Activated T-cell treated with anti-CD3 and anti-CD28 coated beads for 1 hour (primary cell): ENCODE measurements around the gene BRD2.

Source experiments
- DNase-seq: peaks from one replicate; pipeline ENCODE4 v3.0.0-alpha.2; 2020; ENCODE audit warnings: low read depth

BRD2 gene

DNA sequence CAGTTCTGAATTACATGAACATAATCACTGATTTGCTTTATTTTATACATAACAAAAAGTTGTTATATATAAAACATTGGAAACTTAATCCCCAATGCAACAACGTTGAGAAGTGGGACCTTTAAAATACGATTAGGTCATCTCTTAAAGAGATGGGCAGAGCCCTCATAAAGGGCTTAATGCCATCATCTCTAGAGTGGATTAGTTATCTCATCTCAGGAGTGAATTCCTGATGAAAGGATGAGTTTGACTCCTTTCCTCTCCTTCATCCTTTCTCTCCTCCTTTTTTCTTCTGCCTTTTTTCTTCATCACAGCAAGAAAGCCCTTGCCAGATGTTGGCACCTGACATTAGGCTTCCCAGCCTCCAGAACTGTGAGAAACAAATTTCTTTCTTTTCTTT, 27.1 kb downstream of the BRD2 start:
- no peak for DNase-seq

DNA sequence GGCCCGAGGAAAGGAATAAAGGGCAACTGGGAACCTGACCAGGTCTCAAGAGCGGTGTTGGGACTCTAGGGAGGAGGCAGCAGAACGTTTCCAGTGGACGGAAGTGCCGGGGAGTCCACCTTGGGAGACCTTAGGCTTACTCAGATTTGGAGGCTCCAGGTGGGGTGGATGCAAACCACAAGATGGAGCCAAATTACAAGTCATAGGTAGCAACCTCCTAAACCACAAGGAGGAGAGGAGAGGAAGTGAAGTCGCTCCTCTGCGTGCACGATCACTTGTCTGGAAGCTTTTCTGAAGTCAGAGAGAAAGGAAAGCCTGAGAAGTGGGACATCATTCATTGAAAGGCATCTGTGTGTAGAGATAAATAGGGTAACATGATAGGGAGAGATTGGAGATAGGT, 31.7 kb downstream of the BRD2 start:
- no peak for DNase-seq

GRCh38 chr6:33001685-33002084, 33.3 kb downstream of the BRD2 start:
- no peak for DNase-seq

DNA sequence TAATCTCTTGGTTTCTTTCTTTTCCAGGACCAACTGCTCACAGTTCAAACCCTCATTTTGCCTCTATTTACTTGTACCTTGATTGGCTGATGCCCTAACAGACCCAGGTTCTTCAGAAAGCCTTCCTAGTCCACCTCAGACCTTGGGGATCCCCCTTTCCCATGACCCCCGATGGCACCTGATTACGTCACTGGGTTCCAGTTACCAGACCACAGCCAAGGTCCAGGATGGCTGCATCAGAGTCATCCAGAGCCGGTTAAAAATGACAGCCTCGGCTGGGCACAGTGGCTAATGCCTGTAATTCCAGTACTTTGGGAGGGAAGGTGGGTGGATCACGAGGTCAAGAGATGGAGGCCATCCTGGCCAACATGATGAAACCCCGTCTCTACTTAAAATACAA, 36.5 kb downstream of the BRD2 start:
- DNase-seq = no peak

- DNase-seq = no peak
These were observed 39.5 kb downstream of the BRD2 start for GRCh38 chr6:33007831-33008400.

GRCh38 chr6:33008944-33009861, 40.8 kb downstream of the BRD2 start, which contains the start of gene HLA-DOA:
Gene HLA-DOA, minus strand, starts transcription at chr6:33009591.
- DNase-seq = peak; percentile 17

GRCh38 chr6:33010356-33010755, 42.0 kb downstream of the BRD2 start:
- no peak for DNase-seq

DNA sequence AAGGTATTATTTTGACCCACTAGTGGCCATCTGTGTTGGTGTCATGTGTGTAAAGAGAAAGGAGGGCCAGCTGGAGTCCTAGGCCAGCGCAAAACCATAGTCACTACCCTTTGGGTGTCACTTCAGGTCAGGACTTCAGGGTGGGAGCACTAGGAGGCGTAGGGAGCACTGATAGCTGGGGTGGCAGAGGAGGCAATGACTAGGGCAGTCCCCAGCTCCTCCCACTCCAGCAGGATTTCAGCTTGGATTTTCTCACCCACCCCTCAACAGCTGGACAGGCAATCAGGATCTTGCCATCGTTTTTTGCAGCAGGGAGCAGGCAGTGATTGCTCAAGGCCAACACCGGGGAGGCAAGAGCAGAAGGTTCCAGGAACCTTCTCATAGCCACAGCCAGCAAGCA, 45.2 kb downstream of the BRD2 start:
- DNase-seq = no peak

DNA sequence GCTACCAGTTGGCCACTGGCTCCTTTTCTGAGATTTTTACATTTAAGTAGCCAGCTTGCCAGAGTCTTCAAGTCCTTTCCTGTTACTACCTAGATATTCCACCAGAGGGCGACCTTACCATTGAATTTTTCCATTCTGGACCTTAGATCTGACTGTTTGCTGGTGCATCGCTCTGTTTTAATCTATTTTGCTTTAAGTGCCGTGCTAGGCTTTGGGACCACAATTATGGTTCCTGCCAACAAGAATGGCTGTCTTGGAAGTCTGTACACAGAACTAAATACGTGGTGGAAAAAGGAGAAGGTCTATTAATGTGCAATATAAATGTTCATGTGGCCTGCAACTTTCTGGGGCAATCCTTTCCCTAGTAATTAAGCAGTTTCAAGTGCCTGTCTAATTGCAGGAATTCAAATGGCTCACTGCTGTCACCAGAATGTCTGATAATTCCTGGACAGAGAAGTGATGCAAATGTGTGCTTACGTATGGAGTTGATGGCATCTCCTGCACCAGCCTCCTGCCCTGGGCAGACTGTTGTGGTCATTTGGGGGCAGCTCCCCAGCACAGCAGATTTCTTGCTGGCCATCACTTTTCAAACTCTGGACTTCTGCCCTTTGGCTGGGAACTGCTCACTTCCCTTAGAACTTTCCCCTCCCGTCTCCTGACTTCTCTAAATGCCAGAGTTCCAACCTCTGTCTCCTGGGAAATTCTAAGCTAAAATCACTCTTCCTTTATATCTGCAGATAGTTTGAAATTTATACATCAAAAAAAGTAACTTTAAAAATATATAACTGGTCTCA, 46.6 kb downstream of the BRD2 start:
- peak; percentile 18 for DNase-seq

DNA sequence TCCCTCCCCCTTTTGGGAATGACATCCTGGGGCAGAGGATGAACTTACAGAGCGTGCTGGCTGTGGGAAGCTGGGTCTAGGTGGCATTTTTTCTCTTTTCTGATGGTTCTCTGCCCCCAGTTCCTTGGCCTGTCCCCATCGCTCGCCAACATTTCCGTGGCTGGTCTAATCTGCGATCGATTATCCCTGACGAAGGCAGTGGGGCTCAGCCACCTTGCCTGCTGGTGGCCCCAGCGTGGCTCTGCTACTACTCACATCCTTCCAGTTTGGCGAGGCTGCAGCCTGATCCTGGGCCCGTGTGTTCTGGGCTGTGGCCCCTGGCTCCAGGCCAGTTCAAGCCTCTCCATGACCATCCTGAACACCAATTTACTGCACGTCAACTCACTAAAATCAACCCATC, 47.4 kb downstream of the BRD2 start:
- no peak for DNase-seq

GRCh38 chr6:33017018-33017417, 48.6 kb downstream of the BRD2 start:
- DNase-seq = no peak

DNA sequence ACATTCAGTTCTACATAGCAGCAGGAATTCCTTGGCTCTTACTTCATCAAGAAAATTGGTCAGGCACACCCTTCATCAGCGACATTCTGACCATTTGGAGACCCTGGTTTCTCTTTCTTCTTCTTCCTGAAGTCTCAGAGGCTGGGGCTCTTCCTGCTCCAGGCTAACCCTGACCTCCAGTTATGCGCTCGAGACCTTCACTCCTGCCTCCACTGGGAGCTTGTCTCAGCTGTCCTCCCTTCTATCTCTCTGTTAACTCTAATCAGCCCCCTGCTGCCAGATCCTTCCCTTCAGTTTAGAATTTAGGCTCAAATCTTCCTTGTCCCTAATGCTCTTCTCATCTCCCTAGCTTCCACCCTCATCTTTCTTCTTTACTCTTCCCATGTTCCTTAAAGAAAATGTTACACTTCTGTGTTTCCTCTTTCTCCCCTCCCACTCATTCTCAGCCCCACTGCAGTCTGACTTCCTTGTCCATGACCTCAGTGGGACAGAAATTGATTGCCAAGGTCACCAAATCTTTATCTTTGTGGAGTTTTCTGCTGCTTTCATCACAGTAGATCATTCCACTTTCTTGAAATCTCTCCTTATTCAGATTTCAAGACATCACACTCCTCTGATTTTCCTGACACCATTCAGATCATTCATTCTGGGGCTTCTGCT, 49.4 kb downstream of the BRD2 start:
- DNase-seq = no peak

DNA sequence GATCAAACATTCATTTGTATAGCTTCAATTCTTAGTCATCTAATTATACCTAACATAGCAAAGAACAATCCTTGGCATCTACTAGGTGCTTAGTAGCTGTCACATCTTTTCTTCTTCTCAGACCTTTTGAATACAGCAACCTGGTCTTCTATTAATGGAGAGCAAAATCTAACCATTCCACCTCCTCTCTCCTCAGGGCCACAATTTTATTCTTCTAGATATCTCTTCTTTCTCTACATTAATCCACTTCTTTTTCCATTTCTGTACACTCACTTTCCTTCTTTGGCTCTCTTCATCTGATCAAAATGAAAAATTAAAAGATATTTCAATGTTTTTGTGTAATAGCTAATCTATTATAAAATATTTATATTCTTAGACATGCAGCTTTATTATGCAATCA, 50.0 kb downstream of the BRD2 start:
- DNase-seq = no peak

- DNase-seq = no peak
These were observed 50.5 kb downstream of the BRD2 start for GRCh38 chr6:33018904-33019303.

GRCh38 chr6:33019372-33019771, 51.0 kb downstream of the BRD2 start:
- DNase-seq = no peak

GRCh38 chr6:33021917-33022316, 53.5 kb downstream of the BRD2 start:
- DNase-seq = no peak

DNA sequence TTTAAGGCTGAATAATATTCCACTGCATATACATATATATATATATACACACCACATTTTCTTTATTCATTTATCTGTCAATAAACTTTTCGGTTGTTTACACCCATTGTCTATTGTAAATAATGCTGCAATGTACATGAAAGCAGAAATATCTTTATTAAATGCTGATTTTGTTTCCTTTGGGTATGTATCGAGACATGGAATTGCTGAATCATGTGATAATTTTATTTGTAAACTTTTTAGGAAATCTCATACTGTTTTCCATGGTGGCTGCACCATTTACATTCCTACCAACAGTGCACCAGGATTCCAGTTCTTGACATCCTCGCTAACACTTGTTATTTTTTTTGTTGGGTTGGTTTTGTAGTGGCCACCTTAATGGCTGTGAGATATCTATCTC, 55.1 kb downstream of the BRD2 start:
- no peak for DNase-seq

DNA sequence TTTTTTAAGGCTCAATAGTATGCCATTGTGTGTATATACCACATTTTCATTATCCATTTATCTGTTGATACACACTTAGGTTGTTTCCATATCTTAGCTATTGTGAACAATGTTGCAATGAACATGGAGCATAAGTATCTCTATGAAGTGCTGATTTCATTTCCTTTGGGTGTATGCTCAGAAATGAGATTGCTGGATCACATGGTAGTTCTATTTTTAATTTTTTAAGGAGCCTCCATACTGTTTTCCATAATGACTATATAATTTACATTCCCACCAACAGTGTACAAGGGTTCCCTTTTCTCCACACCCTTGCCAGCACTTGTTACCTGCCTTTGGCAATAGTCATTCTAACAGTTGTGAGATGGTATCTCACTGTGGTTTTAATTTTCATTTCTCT, 56.1 kb downstream of the BRD2 start:
- no peak for DNase-seq

- DNase-seq = no peak
These were observed 59.9 kb downstream of the BRD2 start for GRCh38 chr6:33028220-33028849.

DNA sequence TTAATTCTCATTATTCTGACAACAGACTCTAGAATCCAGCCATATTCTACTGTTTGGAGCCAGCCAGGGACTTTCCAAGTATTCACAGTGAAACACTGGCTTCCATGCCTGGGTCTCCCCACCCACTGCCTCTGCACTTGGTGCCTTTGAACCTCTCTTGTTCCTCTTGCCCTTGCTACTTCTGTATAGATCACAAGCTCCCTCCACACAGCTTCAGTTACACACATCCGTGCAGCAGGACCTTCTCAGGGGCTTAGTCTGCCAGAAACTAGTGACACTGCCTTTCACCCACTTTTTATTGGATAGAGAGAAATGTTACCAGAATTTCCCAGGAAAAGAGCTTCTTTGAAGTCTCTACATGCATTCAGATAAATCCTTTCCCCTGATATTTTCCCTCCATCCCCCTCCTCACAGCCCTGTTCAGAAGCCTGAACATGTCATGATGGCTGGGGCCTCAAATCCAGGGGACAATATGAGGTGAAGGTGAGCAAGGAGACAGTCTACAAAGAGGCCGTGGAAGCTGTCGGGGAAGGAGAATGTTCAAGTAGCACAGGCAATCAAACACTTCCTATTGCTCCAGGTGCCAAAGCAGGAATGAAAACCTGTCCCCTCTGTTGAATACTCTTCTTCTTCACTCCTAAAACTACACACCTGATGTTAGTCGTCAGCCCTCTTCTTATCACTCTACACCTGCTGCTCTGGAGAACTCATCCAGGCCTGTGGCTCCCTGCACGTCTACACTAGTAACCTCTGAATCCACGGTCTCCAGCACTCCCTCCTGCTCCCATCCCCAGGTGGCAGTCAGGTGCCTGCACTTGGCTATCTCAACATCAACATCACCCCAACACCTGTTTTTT, 61.2 kb downstream of the BRD2 start:
- no peak for DNase-seq

- DNase-seq = no peak
These were observed 61.9 kb downstream of the BRD2 start for GRCh38 chr6:33030245-33030644.
